A673 (cell line): ENCODE results near the gene DIPK1A.

Source experiments
- EZH2 ChIP-seq: fragments of 200-600 bp; sonication (generic); IDR thresholded peaks from 2 replicates; pipeline ENCODE4 v1.6.1; 2017; ENCODE audit warnings: borderline replicate concordance, low read depth, mild to moderate bottlenecking, mixed read lengths, antibody characterized with exemption, low read length; ENCODE audit not compliant: poor library complexity, severe bottlenecking
- TF ChIP-seq, protein P1 (sequence below): fragments of 300-800, 200-600 bp; sonication (generic); conservative IDR thresholded peaks from 2 replicates; pipeline ENCODE4 v1.5.1; 2017; ENCODE audit warnings: low read depth, mild to moderate bottlenecking, antibody characterized with exemption, low read length, moderate library complexity, mixed read lengths

DNA sequence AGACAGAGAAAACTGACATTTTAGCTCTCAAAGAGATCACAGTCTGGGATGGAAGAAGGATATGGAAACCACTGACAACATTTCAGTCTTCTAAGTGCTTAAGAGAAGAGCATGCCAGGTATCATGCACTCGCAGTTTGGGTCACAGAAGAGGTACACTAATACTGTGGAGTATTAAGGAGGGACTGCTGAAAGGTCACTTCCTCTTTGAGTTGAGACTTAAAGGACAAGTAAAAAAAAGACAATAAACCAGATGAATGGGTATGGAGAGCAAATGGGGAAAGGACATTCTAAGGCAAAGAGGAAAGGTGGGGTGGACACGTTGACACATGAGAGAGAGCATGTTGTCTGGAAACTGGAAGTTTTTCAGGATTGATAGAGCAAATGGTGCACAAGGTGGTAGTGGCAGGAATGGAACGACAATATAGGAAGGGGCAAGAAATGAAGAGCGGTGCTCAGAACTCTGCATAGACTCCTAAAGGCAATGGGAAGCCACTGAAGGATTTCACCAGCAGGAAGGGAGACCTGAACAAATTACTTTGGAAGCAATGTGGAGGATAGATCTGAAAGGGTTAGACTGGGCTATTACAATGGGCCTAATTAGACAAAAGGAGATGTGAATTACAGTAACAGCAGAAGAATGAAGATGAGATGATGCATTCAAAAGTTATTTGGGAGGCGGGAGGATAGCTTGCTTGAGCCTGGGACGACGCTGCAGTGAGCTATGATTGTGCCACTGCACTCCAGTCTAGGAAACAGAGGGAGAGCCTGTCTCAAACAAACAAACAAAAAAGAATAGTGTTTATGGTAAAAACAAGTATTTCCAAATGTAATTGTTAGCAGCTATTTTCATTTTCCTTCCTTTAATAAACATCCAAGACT is 11.1 kb downstream of the DIPK1A start:
- TF ChIP-seq, protein P1, sequence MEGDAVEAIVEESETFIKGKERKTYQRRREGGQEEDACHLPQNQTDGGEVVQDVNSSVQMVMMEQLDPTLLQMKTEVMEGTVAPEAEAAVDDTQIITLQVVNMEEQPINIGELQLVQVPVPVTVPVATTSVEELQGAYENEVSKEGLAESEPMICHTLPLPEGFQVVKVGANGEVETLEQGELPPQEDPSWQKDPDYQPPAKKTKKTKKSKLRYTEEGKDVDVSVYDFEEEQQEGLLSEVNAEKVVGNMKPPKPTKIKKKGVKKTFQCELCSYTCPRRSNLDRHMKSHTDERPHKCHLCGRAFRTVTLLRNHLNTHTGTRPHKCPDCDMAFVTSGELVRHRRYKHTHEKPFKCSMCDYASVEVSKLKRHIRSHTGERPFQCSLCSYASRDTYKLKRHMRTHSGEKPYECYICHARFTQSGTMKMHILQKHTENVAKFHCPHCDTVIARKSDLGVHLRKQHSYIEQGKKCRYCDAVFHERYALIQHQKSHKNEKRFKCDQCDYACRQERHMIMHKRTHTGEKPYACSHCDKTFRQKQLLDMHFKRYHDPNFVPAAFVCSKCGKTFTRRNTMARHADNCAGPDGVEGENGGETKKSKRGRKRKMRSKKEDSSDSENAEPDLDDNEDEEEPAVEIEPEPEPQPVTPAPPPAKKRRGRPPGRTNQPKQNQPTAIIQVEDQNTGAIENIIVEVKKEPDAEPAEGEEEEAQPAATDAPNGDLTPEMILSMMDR = no peak
- TF ChIP-seq EZH2 = no peak
